Adrenal gland (tissue), 5 donors: ENCODE measurements around the gene ASNSD1.

Source experiments
- POLR2A ChIP-seq, 2 donors: fragments of 450-650 bp; IDR thresholded peaks; one replicate each; pipeline ENCODE4 v1.6.1; 2017; ENCODE audit warnings: antibody characterized with exemption in 2 of 2, mild to moderate bottlenecking in 2 of 2, moderate library complexity in 1 of 2
- TF ChIP-seq, protein P1 (sequence below), 6 experiments: fragments of 450-650 bp in 4 of 6; fragments of 200-600 bp in 2 of 6; sonication (generic) in 1 of 6; IDR thresholded peaks; 1 replicate in 5 of 6; 2 replicates in 1 of 6; pipeline versions ENCODE4 v1.5.1 to v1.8.0; 2016 to 2021; ENCODE audit warnings: antibody characterized with exemption in 6 of 6, mild to moderate bottlenecking in 2 of 6, moderate library complexity in 1 of 6
- donor health status: DM: no; HTN: no; CAD: no.

DNA sequence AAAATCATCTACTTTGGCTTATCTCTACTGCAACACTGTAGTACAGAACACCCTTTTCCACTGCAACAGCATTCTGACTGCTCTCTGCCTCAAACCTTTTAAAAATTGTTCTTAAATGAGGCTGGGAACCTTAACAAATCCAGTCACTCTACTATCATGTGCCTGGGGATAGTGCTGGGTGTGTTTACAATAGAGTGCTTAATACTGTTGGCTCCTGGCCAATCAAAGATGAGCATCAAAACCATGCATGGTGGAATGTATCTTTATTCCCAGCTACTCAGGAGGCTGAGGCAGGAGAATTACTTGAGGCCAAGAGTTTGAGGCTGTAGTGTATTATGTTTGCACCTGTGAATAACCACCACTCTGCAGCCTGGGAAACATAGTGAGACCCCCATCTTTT lies 20.6 kb downstream of the ASNSD1 start:
- no peak for TF ChIP-seq POLR2A (IDR thresholded peaks at IDR 0.05)
- TF ChIP-seq, protein P1, sequence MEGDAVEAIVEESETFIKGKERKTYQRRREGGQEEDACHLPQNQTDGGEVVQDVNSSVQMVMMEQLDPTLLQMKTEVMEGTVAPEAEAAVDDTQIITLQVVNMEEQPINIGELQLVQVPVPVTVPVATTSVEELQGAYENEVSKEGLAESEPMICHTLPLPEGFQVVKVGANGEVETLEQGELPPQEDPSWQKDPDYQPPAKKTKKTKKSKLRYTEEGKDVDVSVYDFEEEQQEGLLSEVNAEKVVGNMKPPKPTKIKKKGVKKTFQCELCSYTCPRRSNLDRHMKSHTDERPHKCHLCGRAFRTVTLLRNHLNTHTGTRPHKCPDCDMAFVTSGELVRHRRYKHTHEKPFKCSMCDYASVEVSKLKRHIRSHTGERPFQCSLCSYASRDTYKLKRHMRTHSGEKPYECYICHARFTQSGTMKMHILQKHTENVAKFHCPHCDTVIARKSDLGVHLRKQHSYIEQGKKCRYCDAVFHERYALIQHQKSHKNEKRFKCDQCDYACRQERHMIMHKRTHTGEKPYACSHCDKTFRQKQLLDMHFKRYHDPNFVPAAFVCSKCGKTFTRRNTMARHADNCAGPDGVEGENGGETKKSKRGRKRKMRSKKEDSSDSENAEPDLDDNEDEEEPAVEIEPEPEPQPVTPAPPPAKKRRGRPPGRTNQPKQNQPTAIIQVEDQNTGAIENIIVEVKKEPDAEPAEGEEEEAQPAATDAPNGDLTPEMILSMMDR (IDR thresholded peaks at IDR 0.05): no peak
